Measurements from ENCODE around the gene POLR2E. TPM values are rescaled to one million over a fixed set of nuclear protein-coding genes. Genes with fewer than 3 reads are reported as not detected.

POLR2E gene
- total RNA-seq, 1 donor from 2014 or later: 140 TPM

GRCh38 chr19:1122972-1123363, 27.8 kb upstream of the POLR2E start:
- Mint-ChIP-seq H3K27ac (ENCODE audit: unreplicated experiment) (no peak overlapping the region), H3K9me3 (ENCODE audit: unreplicated experiment) (peaks cover 6% of the 10 kb centered on the region), H3K27me3 (ENCODE audit: unreplicated experiment) (peaks cover 5% of the 10 kb centered on the region), H3K4me3 (ENCODE audit: unreplicated experiment) (no peak overlapping the region), H3K36me3 (ENCODE audit: unreplicated experiment) (no peaks in the 10 kb centered on the region), H3K4me1 (ENCODE audit: low read depth, unreplicated experiment) (no peaks in the 10 kb centered on the region)
- TF ChIP-seq CTCF (IDR thresholded peaks at IDR 0.05; ENCODE audit: partially characterized antibody, unreplicated experiment): no peak
- peak; percentile 68 for DNase-seq

- Mint-ChIP-seq H3K9me3 (ENCODE audit: unreplicated experiment) (peaks cover 6% of the 10 kb centered on the region), H3K27me3 (ENCODE audit: unreplicated experiment) (peaks cover 4% of the 10 kb centered on the region), H3K36me3 (ENCODE audit: unreplicated experiment) (no peaks in the 10 kb centered on the region), H3K4me3 (ENCODE audit: unreplicated experiment) (no peak overlapping the region), H3K4me1 (ENCODE audit: low read depth, unreplicated experiment) (no peaks in the 10 kb centered on the region), H3K27ac (ENCODE audit: unreplicated experiment) (no peak overlapping the region)
- DNase-seq: no peak
- TF ChIP-seq CTCF (IDR thresholded peaks at IDR 0.05; ENCODE audit: partially characterized antibody, unreplicated experiment): no peak
These were observed 27.1 kb upstream of the POLR2E start for GRCh38 chr19:1122021-1122971.

GRCh38 chr19:1121395-1121794, 26.2 kb upstream of the POLR2E start:
- Mint-ChIP-seq H3K27me3 (ENCODE audit: unreplicated experiment) (peaks cover 4% of the 10 kb centered on the region), H3K9me3 (ENCODE audit: unreplicated experiment) (peaks cover 6% of the 10 kb centered on the region), H3K4me1 (ENCODE audit: low read depth, unreplicated experiment) (no peaks in the 10 kb centered on the region), H3K36me3 (ENCODE audit: unreplicated experiment) (no peaks in the 10 kb centered on the region), H3K4me3 (ENCODE audit: unreplicated experiment) (no peak overlapping the region), H3K27ac (ENCODE audit: unreplicated experiment) (no peak overlapping the region)
- no peak for TF ChIP-seq CTCF (IDR thresholded peaks at IDR 0.05; ENCODE audit: partially characterized antibody, unreplicated experiment)
- no peak for DNase-seq

GRCh38 chr19:1119475-1120217, 24.5 kb upstream of the POLR2E start:
- H3K4me1 Mint-ChIP-seq (ENCODE audit: low read depth, unreplicated experiment): no peaks in the 10 kb centered on the region
- H3K27ac Mint-ChIP-seq (ENCODE audit: unreplicated experiment): no peak overlapping the region
- no peaks in the 10 kb centered on the region for H3K36me3 Mint-ChIP-seq (ENCODE audit: unreplicated experiment)
- H3K9me3 Mint-ChIP-seq (ENCODE audit: unreplicated experiment): no peaks in the 10 kb centered on the region
- no peak overlapping the region for H3K4me3 Mint-ChIP-seq (ENCODE audit: unreplicated experiment)
- no peak for DNase-seq
- no peak for TF ChIP-seq CTCF (IDR thresholded peaks at IDR 0.05; ENCODE audit: partially characterized antibody, unreplicated experiment)
- peaks cover 4% of the 10 kb centered on the region for H3K27me3 Mint-ChIP-seq (ENCODE audit: unreplicated experiment)
